HL-60 (cell line): ENCODE results near the gene SIX5.

ENCODE experiments used
- GABPA ChIP-seq: IDR thresholded peaks from 2 replicates; pipeline ENCODE4 v1.6.1; 2012; ENCODE audit warnings: low read depth
- POLR2AphosphoS5 ChIP-seq: IDR thresholded peaks from 2 replicates; pipeline ENCODE4 v1.6.1; 2012; ENCODE audit warnings: low read depth
- REST ChIP-seq: IDR thresholded peaks from 2 replicates; pipeline ENCODE4 v1.6.1; 2012; ENCODE audit warnings: low read depth; ENCODE audit not compliant: insufficient replicate concordance
- SPI1 ChIP-seq: IDR thresholded peaks from 2 replicates; pipeline ENCODE4 v1.6.1; 2012; ENCODE audit warnings: low read depth, mild to moderate bottlenecking, borderline replicate concordance
- TF ChIP-seq, protein P1 (sequence below): IDR thresholded peaks from one replicate; pipeline ENCODE4 v1.5.1; 2011; ENCODE audit warnings: low read length, control low read depth, inconsistent platforms; ENCODE audit not compliant: insufficient read depth

GRCh38 chr19:45766869-45767346, 2.1 kb downstream of the SIX5 start:
- TF ChIP-seq, protein P1, sequence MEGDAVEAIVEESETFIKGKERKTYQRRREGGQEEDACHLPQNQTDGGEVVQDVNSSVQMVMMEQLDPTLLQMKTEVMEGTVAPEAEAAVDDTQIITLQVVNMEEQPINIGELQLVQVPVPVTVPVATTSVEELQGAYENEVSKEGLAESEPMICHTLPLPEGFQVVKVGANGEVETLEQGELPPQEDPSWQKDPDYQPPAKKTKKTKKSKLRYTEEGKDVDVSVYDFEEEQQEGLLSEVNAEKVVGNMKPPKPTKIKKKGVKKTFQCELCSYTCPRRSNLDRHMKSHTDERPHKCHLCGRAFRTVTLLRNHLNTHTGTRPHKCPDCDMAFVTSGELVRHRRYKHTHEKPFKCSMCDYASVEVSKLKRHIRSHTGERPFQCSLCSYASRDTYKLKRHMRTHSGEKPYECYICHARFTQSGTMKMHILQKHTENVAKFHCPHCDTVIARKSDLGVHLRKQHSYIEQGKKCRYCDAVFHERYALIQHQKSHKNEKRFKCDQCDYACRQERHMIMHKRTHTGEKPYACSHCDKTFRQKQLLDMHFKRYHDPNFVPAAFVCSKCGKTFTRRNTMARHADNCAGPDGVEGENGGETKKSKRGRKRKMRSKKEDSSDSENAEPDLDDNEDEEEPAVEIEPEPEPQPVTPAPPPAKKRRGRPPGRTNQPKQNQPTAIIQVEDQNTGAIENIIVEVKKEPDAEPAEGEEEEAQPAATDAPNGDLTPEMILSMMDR, result no peak
- TF ChIP-seq POLR2AphosphoS5 (no peak), GABPA (no peak), SPI1 (no peak), REST (no peak)
